ENCODE measurements around the gene CCDC18. TPM values are rescaled to one million over a fixed set of nuclear protein-coding genes. Genes with fewer than 3 reads are reported as not detected.

The CCDC18 gene
- total and polyA plus RNA-seq, 2 experiments from 2014 or later, result 16.3 to 47.9 TPM

- H3K27me3 Mint-ChIP-seq (ENCODE audit: insufficient read depth, low read depth, poor library complexity), result no peaks in the 10 kb centered on the region
- Histone ChIP-seq H3K36me3 (ENCODE audit: insufficient read depth) (peaks cover 14% of the 10 kb centered on the region; the same call in 1 of the 2 replicates), H3F3A (replicated peaks; ENCODE audit: low read depth) (no peaks in the 10 kb centered on the region), H4K20me1 (replicated peaks; ENCODE audit: insufficient read depth) (no peaks in the 10 kb centered on the region), H3K4me1 (ENCODE audit: insufficient read depth) (peaks cover 11% of the 10 kb centered on the region), H2AFZ (no peak overlapping the region), H3K79me2 (replicated peaks; ENCODE audit: insufficient read depth) (no peaks in the 10 kb centered on the region), H3K4me2 (no peak overlapping the region), H3K27me3 (ENCODE audit: insufficient read depth) (no peaks in the 10 kb centered on the region), H3K27ac (ENCODE audit: low read depth) (no peak overlapping the region), H3K4me3 (no peak overlapping the region), H3K9me2 (ENCODE audit: insufficient read depth) (0 out of 2 replicates have a peak, but pooled peaks cover 4% of the 10 kb centered on the region)
- H3K4me1 Mint-ChIP-seq, result peaks cover 6% of the 10 kb centered on the region; the same call in 2 of the 3 replicates
- H3K36me3 Mint-ChIP-seq (ENCODE audit: low read depth), result peaks cover 74% of the 10 kb centered on the region
- TF ChIP-seq CTCF (conservative IDR thresholded peaks at IDR 0.05; ENCODE audit: low read depth in 2 of 2), result no peak
- no peak for TF ChIP-seq ZNF114 (CRISPR knock-in tag; IDR thresholded peaks at IDR 0.05)
- no peak for TF ChIP-seq ETS1 (IDR thresholded peaks at IDR 0.05)
- no peak for TF ChIP-seq EZH2phosphoT487 (IDR thresholded peaks at IDR 0.05; ENCODE audit: unreplicated experiment)
- TF ChIP-seq REST (IDR thresholded peaks at IDR 0.05; ENCODE audit: unreplicated experiment), result no peak
- TF ChIP-seq NANOG (IDR thresholded peaks at IDR 0.05; ENCODE audit: borderline replicate concordance), result no peak
- no peak for TF ChIP-seq JUNB (IDR thresholded peaks at IDR 0.05; ENCODE audit: unreplicated experiment)
- TF ChIP-seq ZNF462 (CRISPR knock-in tag; IDR thresholded peaks at IDR 0.05), result no peak
- no peak for TF ChIP-seq ZNF331 (CRISPR knock-in tag; IDR thresholded peaks at IDR 0.05; ENCODE audit: low read depth)
- no peak for TF ChIP-seq EZH2 (IDR thresholded peaks at IDR 0.05; ENCODE audit: low read depth, unreplicated experiment)
- no peak for TF ChIP-seq POLR2AphosphoS5 (IDR thresholded peaks at IDR 0.05; ENCODE audit: low read depth)
- TF ChIP-seq CREB1 (CRISPR knock-in tag; IDR thresholded peaks at IDR 0.05; ENCODE audit: low read depth), result no peak
- TF ChIP-seq STAT1 (IDR thresholded peaks at IDR 0.05; ENCODE audit: unreplicated experiment), result no peak
- no peak overlapping the region for H3K4me3 Mint-ChIP-seq
- ATAC-seq, result no peak
- peaks cover 12% of the 10 kb centered on the region for H3K9me3 Mint-ChIP-seq
- no peak overlapping the region for H3K27ac Mint-ChIP-seq
- no peak for DNase-seq (ENCODE audit: low spot score)
Measured at GRCh38 chr1:93235261-93235660, 54.7 kb downstream of the CCDC18 start.
